ENCODE data around the gene SPNS2. TPM values are rescaled to one million over a fixed set of nuclear protein-coding genes. Genes with fewer than 3 reads are reported as not detected.

The SPNS2 gene
- polyA plus RNA-seq, 1 of the 3 experiments (the other 2 are of a cell fraction) = 0.08 TPM

DNA sequence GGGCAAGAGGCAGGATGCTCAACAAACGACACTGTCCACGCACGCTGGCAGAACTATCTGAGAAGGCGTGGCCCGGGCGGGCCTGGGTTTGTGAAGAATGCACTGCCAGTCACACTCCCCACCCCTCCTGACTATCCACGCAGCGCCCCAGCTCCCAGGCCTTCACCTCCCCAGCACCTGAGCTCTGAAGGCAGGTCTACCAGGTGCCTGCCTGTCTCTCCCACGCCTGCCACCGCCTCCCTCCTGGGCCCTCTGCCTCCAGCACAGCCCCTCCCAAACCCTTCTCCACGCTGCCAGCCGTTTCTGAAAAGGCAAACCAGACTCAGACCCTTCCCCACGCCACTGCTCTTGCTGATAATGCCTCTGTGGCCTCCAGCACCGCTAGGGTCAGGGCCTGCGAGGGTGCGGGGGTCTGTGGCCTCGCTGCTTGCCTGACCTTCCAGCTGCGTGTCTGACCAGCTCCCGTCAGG is 44.9 kb downstream of the SPNS2 start:
- H3K79me2 ChIP-seq (ENCODE audit: insufficient read depth) = no peaks in the 10 kb centered on the region
- ChIA-PET CTCF (interaction anchor here (0.6 to 1.7 kb wide), 3 partner anchors 9 to 123 kb away, joined by 3 to 4 read pairs (median 3); partner anchors contain the start of gene MYBBP1A), POLR2A (interaction anchor here (1.2 to 1.4 kb wide), 2 partner anchors 9 to 12 kb away, joined by 3 to 4 read pairs; partner anchors contain the start of gene MYBBP1A)

DNA sequence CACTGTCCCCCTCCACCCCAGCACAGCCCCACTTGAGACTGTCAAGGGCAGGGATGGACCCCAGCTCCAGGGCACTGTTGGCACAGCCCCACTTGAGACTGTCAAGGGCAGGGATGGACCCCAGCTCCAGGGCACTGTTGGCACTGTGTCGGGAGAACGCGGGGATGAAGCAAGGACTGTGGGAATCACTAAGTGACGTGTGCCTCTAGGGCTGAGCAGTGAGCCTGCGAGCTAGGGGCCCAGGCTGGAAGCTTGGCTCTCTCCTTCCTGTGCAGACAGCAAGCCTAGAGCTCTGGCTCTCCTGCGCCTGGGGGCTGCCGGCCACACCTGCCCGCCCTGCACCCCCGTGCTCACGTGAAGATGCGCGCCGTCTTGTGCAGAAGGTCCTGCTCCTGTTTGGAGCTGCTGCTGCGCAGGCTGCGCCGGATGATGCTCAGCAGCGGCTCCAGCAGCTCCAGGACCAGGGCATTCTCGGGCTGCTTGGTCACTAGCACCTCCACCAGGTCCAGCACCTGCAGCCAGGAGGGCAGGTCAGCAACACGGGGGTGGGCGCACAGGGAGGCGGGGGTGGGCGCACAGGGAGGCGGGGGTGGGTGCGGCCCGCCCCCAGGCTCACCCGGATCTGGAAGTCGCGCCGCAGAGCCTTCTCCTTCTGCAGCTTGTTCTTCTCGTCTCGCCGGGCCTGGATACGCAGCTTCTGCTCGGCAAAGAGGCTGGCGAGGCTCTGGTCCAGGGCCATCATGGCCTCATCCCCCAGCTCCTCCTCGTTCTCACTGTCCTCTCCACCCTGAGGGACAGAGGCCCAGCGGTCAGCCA is 45.7 kb downstream of the SPNS2 start:
- 94% methylated on average over 23 of the region's 37 CpGs for WGBS (ENCODE audit: low lambda C conversion rate)
- H3K27ac ChIP-seq (ENCODE audit: low read depth in 2 of 2, low read length in 1 of 2) = no peak overlapping the region
- no peaks in the 10 kb centered on the region for H3K9me2 ChIP-seq
- CTCF ChIA-PET = interaction anchor here (0.6 to 1.7 kb wide), 4 partner anchors 10 to 329 kb away, joined by 3 to 4 read pairs (median 3); partner anchors contain the start of gene MYBBP1A
- DNase-seq = no peak
- POLR2A ChIA-PET = interaction anchor here (1.2 to 1.4 kb wide), 2 partner anchors 10 to 11 kb away, joined by 3 to 4 read pairs; partner anchors contain the start of gene MYBBP1A
- H2AFZ ChIP-seq (ENCODE audit: low read depth) = no peak overlapping the region
- H3K4me1 ChIP-seq (ENCODE audit: control insufficient read depth in 1 of 2, insufficient read depth in 2 of 2, low read depth in 1 of 2, low read length in 1 of 2) = no peaks in the 10 kb centered on the region
- H3K79me2 ChIP-seq (ENCODE audit: insufficient read depth) = no peaks in the 10 kb centered on the region
- H3K27me3 ChIP-seq (ENCODE audit: insufficient read depth) = no peaks in the 10 kb centered on the region
- H3K9me3 ChIP-seq = no peaks in the 10 kb centered on the region
- H3K9ac ChIP-seq = no peak overlapping the region
- H4K20me1 ChIP-seq (ENCODE audit: insufficient read depth) = no peaks in the 10 kb centered on the region
- no peaks in the 10 kb centered on the region for H3F3A ChIP-seq (replicated peaks; ENCODE audit: insufficient read depth)
- peaks cover 8 to 85% of the 10 kb centered on the region in 2 experiments for H3K36me3 ChIP-seq (replicated peaks in 1 of 2; ENCODE audit: control insufficient read depth in 1 of 2, insufficient read depth in 2 of 2, low read length in 1 of 2)
- no peak overlapping the region for H3K4me3 ChIP-seq (ENCODE audit: low read depth in 2 of 2, low read length in 1 of 2)
- no peak overlapping the region for H3K4me2 ChIP-seq
- TF ChIP-seq, protein P1, sequence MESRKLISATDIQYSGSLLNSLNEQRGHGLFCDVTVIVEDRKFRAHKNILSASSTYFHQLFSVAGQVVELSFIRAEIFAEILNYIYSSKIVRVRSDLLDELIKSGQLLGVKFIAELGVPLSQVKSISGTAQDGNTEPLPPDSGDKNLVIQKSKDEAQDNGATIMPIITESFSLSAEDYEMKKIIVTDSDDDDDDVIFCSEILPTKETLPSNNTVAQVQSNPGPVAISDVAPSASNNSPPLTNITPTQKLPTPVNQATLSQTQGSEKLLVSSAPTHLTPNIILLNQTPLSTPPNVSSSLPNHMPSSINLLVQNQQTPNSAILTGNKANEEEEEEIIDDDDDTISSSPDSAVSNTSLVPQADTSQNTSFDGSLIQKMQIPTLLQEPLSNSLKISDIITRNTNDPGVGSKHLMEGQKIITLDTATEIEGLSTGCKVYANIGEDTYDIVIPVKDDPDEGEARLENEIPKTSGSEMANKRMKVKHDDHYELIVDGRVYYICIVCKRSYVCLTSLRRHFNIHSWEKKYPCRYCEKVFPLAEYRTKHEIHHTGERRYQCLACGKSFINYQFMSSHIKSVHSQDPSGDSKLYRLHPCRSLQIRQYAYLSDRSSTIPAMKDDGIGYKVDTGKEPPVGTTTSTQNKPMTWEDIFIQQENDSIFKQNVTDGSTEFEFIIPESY (IDR thresholded peaks at IDR 0.05; ENCODE audit: borderline replicate concordance, low read depth) = no peak
- TF ChIP-seq POLR2AphosphoS5 (IDR thresholded peaks at IDR 0.05; ENCODE audit: low read depth, low read length) = no peak
- no peak for TF ChIP-seq NFIC (IDR thresholded peaks at IDR 0.05; ENCODE audit: borderline replicate concordance)
- TF ChIP-seq MEF2A (IDR thresholded peaks at IDR 0.05; ENCODE audit: borderline replicate concordance, low read depth) = no peak
- TF ChIP-seq GABPA (IDR thresholded peaks at IDR 0.05; ENCODE audit: low read depth) = no peak
- TF ChIP-seq, protein P2, sequence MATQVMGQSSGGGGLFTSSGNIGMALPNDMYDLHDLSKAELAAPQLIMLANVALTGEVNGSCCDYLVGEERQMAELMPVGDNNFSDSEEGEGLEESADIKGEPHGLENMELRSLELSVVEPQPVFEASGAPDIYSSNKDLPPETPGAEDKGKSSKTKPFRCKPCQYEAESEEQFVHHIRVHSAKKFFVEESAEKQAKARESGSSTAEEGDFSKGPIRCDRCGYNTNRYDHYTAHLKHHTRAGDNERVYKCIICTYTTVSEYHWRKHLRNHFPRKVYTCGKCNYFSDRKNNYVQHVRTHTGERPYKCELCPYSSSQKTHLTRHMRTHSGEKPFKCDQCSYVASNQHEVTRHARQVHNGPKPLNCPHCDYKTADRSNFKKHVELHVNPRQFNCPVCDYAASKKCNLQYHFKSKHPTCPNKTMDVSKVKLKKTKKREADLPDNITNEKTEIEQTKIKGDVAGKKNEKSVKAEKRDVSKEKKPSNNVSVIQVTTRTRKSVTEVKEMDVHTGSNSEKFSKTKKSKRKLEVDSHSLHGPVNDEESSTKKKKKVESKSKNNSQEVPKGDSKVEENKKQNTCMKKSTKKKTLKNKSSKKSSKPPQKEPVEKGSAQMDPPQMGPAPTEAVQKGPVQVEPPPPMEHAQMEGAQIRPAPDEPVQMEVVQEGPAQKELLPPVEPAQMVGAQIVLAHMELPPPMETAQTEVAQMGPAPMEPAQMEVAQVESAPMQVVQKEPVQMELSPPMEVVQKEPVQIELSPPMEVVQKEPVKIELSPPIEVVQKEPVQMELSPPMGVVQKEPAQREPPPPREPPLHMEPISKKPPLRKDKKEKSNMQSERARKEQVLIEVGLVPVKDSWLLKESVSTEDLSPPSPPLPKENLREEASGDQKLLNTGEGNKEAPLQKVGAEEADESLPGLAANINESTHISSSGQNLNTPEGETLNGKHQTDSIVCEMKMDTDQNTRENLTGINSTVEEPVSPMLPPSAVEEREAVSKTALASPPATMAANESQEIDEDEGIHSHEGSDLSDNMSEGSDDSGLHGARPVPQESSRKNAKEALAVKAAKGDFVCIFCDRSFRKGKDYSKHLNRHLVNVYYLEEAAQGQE (IDR thresholded peaks at IDR 0.05; ENCODE audit: low read depth, low read length) = no peak
- no peak for TF ChIP-seq RFX5 (IDR thresholded peaks at IDR 0.05; ENCODE audit: low read length)
- TF ChIP-seq JUND (IDR thresholded peaks at IDR 0.05) = no peak
- TF ChIP-seq FOSL2 (IDR thresholded peaks at IDR 0.05; ENCODE audit: borderline replicate concordance, low read depth) = no peak
- TF ChIP-seq, protein P3, sequence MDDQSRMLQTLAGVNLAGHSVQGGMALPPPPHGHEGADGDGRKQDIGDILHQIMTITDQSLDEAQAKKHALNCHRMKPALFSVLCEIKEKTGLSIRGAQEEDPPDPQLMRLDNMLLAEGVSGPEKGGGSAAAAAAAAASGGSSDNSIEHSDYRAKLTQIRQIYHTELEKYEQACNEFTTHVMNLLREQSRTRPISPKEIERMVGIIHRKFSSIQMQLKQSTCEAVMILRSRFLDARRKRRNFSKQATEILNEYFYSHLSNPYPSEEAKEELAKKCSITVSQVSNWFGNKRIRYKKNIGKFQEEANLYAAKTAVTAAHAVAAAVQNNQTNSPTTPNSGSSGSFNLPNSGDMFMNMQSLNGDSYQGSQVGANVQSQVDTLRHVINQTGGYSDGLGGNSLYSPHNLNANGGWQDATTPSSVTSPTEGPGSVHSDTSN (IDR thresholded peaks at IDR 0.05) = no peak
- no peak for TF ChIP-seq SIN3A (IDR thresholded peaks at IDR 0.05; ENCODE audit: borderline replicate concordance, low read depth, low read length)
- TF ChIP-seq EZH2phosphoT487 (IDR thresholded peaks at IDR 0.05; ENCODE audit: borderline replicate concordance, low read depth) = no peak

More for the DNA sequence above, 44.9 kb downstream of the SPNS2 start:
- H3K9me3 ChIP-seq = no peaks in the 10 kb centered on the region
- H3K9me2 ChIP-seq = no peaks in the 10 kb centered on the region
- H2AFZ ChIP-seq (ENCODE audit: low read depth) = no peak overlapping the region
- no peak overlapping the region for H3K27ac ChIP-seq (ENCODE audit: low read depth in 2 of 2, low read length in 1 of 2)
- no peaks in the 10 kb centered on the region for H4K20me1 ChIP-seq (ENCODE audit: insufficient read depth)
- WGBS (ENCODE audit: low lambda C conversion rate) = 86% methylated on average over 9 of the region's 19 CpGs
- peaks cover 11 to 88% of the 10 kb centered on the region in 2 experiments for H3K36me3 ChIP-seq (replicated peaks in 1 of 2; ENCODE audit: control insufficient read depth in 1 of 2, insufficient read depth in 2 of 2, low read length in 1 of 2)
- no peak overlapping the region for H3K9ac ChIP-seq
- H3K4me2 ChIP-seq = no peak overlapping the region
- no peak for DNase-seq
- no peaks in the 10 kb centered on the region for H3F3A ChIP-seq (replicated peaks; ENCODE audit: insufficient read depth)
- H3K4me3 ChIP-seq (ENCODE audit: low read depth in 2 of 2, low read length in 1 of 2) = no peak overlapping the region
- no peaks in the 10 kb centered on the region for H3K27me3 ChIP-seq (ENCODE audit: insufficient read depth)
- H3K4me1 ChIP-seq (ENCODE audit: control insufficient read depth in 1 of 2, insufficient read depth in 2 of 2, low read depth in 1 of 2, low read length in 1 of 2) = no peaks in the 10 kb centered on the region; a peak in 1 of 4 replicates
- TF ChIP-seq NFIC (IDR thresholded peaks at IDR 0.05; ENCODE audit: borderline replicate concordance) = no peak
- TF ChIP-seq RFX5 (IDR thresholded peaks at IDR 0.05; ENCODE audit: low read length) = no peak
- TF ChIP-seq MXI1 (IDR thresholded peaks at IDR 0.05; ENCODE audit: low read depth, low read length) = no peak
- TF ChIP-seq, protein P4, sequence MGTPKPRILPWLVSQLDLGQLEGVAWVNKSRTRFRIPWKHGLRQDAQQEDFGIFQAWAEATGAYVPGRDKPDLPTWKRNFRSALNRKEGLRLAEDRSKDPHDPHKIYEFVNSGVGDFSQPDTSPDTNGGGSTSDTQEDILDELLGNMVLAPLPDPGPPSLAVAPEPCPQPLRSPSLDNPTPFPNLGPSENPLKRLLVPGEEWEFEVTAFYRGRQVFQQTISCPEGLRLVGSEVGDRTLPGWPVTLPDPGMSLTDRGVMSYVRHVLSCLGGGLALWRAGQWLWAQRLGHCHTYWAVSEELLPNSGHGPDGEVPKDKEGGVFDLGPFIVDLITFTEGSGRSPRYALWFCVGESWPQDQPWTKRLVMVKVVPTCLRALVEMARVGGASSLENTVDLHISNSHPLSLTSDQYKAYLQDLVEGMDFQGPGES (IDR thresholded peaks at IDR 0.05; ENCODE audit: low read depth, low read length) = no peak
- TF ChIP-seq EP300 (IDR thresholded peaks at IDR 0.05; ENCODE audit: borderline replicate concordance in 1 of 2, low read depth in 1 of 2, low read length in 1 of 2) = no peak
- TF ChIP-seq, protein P5, sequence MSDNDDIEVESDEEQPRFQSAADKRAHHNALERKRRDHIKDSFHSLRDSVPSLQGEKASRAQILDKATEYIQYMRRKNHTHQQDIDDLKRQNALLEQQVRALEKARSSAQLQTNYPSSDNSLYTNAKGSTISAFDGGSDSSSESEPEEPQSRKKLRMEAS (IDR thresholded peaks at IDR 0.05; ENCODE audit: low read depth) = no peak
- TF ChIP-seq MEF2A (IDR thresholded peaks at IDR 0.05; ENCODE audit: borderline replicate concordance, low read depth) = no peak
- no peak for TF ChIP-seq YY1 (IDR thresholded peaks at IDR 0.05; ENCODE audit: low read depth)
- no peak for TF ChIP-seq JUND (IDR thresholded peaks at IDR 0.05)

Data from SK-N-SH (cell line).